Astrocyte (in vitro differentiated cells and primary cell): ENCODE data around the gene C1QTNF12.

ENCODE experiments used
- CTCF ChIP-seq: IDR thresholded peaks from 2 replicates; pipeline ENCODE4 v1.5.1; 2011; ENCODE audit warnings: low read depth, mild to moderate bottlenecking, inconsistent platforms, low read length, moderate library complexity; ENCODE audit not compliant: insufficient read depth
- EZH2 ChIP-seq: IDR thresholded peaks from 2 replicates; pipeline ENCODE4 v1.6.1; 2012; ENCODE audit warnings: mild to moderate bottlenecking, low read length, inconsistent platforms; ENCODE audit not compliant: insufficient read depth

- TF ChIP-seq CTCF (no peak), EZH2 (no peak)
Measured at GRCh38 chr1:1238702-1239178, 7.8 kb downstream of the C1QTNF12 start.
